Brain microvascular endothelial cell (primary cell): ENCODE results near the gene ATP1A1.
A peak's percentile ranks its signal among the peaks of the same experiment; 100 is the strongest.

Source experiments
- DNase-seq: peaks from one replicate; pipeline ENCODE4 v3.0.0-alpha.2; 2020
- H3K27ac ChIP-seq: fragments of 250-450 bp; sonication (Bioruptor Pico); 2 replicates; pipeline ENCODE4 v1.5.1; 2020; ENCODE audit warnings: mild to moderate bottlenecking, moderate library complexity
- H3K27me3 ChIP-seq: fragments of 250-450 bp; sonication (Bioruptor Pico); replicated peaks from 2 replicates; pipeline ENCODE4 v1.5.1; 2020; ENCODE audit warnings: mild to moderate bottlenecking
- H3K36me3 ChIP-seq: fragments of 250-450 bp; sonication (Bioruptor Pico); replicated peaks from 2 replicates; pipeline ENCODE4 v1.5.1; 2020; ENCODE audit warnings: mild to moderate bottlenecking
- H3K4me3 ChIP-seq: 2 replicates; pipeline ENCODE4 v1.5.1; 2011; ENCODE audit warnings: low read depth, mild to moderate bottlenecking, control low read depth, low read length, moderate library complexity
- CTCF ChIP-seq: IDR thresholded peaks from 2 replicates; pipeline ENCODE4 v1.5.1; 2011; ENCODE audit warnings: low read depth, mild to moderate bottlenecking, moderate library complexity, low read length, control low read depth, inconsistent platforms; ENCODE audit errors: missing control alignments
- in situ Hi-C: cut with HindIII; loops from 2 replicates; pipeline ENCODE4 v1.10.0; 2017; ENCODE audit warnings: low sequenced_read_pairs, low pct_ligation_motif_present

ATP1A1 gene

DNA sequence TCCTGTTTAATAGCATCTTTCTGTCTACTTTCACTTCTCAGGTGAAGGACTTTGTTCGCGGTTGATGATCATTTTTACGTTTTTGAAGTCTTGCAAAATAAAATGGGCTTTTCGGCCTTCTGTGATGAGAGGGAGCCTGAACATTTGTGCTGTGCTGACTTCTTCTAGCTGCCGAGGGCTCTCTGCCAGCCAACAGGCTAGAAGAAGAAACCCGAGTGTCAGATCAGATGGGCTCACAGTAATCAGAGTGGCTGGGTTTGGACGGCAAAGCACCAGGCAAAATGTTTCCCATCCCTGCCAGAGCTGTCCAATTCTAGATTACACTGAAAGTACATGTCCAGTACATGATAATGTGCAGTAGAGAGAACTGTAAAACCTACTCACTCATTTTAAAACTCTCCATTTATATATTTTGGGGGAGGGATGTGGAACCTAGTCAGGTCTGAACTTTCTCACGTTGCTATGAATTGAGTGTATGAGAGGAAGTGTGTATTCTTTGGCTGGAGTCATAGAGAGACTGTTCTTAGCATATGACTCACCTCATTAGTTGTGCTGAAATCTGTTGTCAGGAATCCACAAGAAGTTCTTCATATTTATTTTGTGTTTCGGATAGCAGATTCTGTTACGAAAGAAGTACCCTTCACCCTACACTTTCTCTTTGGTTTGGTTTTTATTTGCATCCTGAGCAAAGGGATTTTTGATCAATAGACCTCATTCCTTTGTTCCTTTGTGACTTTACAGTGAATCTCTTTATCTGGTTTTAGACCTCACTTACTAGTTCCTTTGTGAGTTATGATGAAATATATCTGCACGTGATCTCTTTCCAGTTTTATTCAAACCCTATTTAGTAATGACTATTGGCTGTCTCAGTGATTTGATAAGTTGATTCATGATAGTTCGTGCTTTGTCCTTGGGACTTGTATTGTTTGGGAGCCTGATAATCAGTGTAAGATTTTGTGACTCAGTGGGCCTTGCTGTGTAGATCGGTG, 4.8 kb downstream of the ATP1A1 start:
- Histone ChIP-seq H3K36me3 (no peaks in the 10 kb centered on the region), H3K4me3 (peak overlapping the region; percentile 12)
- DNase-seq, result peak; percentile 78

GRCh38 chr1:116379057-116379630, 6.1 kb downstream of the ATP1A1 start:
- no peak overlapping the region for H3K4me3 ChIP-seq
- no peaks in the 10 kb centered on the region for H3K27me3 ChIP-seq
- DNase-seq, result no peak
- no peak for TF ChIP-seq CTCF
- peak overlapping the region; percentile 86 for H3K27ac ChIP-seq
- H3K36me3 ChIP-seq, result peaks cover under 1% of the 10 kb centered on the region
- in situ Hi-C loops, result loop anchor here (25.0 kb wide), 1 partner anchor 108 kb away; no protein-coding TSS in a partner anchor

More for the DNA sequence above, 4.8 kb downstream of the ATP1A1 start:
- H3K27ac ChIP-seq, result peak overlapping the region; percentile 86
- TF ChIP-seq CTCF, result no peak
- H3K27me3 ChIP-seq, result no peaks in the 10 kb centered on the region
- in situ Hi-C loops, result loop anchor here (25.0 kb wide), 1 partner anchor 109 kb away; no protein-coding TSS in a partner anchor

DNA sequence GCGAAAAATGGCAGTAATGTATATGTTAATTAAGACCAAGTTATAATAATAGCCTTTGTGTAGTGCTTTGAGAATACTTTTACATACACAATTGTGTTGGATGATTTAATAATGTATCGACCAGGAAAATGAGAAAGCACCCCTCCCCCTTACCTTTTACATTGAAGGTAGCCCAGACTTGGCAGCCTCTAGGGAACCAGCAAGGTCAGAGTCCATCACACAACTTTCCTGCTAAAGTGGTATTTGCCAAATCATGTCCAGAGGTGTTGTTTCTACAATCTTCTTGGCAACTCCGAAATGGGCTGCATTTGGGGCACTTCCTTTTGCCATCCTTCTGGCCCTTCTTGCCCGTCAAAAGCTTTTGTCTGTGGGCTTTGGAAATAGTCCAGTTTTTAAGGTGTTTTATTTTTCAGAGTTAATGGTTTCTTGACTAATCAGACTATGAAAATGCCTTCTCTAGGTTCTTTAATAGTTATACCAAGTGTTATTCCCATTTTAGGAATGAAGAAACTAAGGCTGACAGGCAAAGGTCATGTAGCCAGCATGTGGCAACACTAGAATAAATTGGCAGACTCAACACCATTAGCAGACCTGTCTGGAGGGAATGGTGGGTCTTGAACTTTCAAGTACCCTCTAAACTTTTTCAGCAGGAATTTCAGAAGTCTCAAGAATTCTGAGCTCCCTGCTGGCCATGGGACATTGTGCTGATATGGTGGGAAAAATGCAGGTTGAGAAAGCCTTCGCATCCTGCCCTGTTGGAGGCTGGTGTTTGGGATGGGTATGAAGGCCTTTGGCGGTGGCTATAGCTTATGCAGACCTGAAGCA, 6.8 kb downstream of the ATP1A1 start:
- Histone ChIP-seq H3K27ac (no peak overlapping the region), H3K4me3 (no peak overlapping the region), H3K36me3 (peaks cover 6% of the 10 kb centered on the region), H3K27me3 (no peaks in the 10 kb centered on the region)
- in situ Hi-C loops, result loop anchor here (25.0 kb wide), 1 partner anchor 107 kb away; no protein-coding TSS in a partner anchor
- no peak for DNase-seq
- TF ChIP-seq CTCF, result no peak

- in situ Hi-C loops, result loop anchor here (25.0 kb wide), 1 partner anchor 107 kb away; no protein-coding TSS in a partner anchor
- Histone ChIP-seq H3K36me3 (peaks cover 12% of the 10 kb centered on the region), H3K4me3 (no peak overlapping the region), H3K27me3 (no peaks in the 10 kb centered on the region), H3K27ac (no peak overlapping the region)
- TF ChIP-seq CTCF, result no peak
- DNase-seq, result no peak
These were observed 7.6 kb downstream of the ATP1A1 start for GRCh38 chr1:116380499-116381242.

GRCh38 chr1:116382321-116382720, 9.3 kb downstream of the ATP1A1 start:
- Histone ChIP-seq H3K27me3 (no peaks in the 10 kb centered on the region), H3K27ac (no peak overlapping the region), H3K36me3 (peaks cover 23% of the 10 kb centered on the region), H3K4me3 (no peak overlapping the region)
- in situ Hi-C loops, result loop anchor here (25.0 kb wide), 1 partner anchor 105 kb away; no protein-coding TSS in a partner anchor
- no peak for TF ChIP-seq CTCF
- DNase-seq, result no peak
